HuH-7.5 (cell line): ENCODE results near the gene SYTL3.
"Not testable (repeated sequence)": the region's sequence is repeated elsewhere in the genome, so short reads cannot be mapped to it uniquely, and the experiment has no call there.

Experiments used
- DNase-seq: peaks from one replicate; pipeline ENCODE4 v3.0.0; 2011; ENCODE audit warnings: low spot score

Gene SYTL3

GRCh38 chr6:158773581-158774449 is 124.0 kb downstream of the SYTL3 start:
- DNase-seq: no peak

- DNase-seq: no peak
These were observed 125.0 kb downstream of the SYTL3 start for GRCh38 chr6:158774717-158775449.

GRCh38 chr6:158775832-158776231 is 126.0 kb downstream of the SYTL3 start:
- no peak for DNase-seq

GRCh38 chr6:158776737-158777136 is 126.9 kb downstream of the SYTL3 start:
- no peak for DNase-seq

- no peak for DNase-seq
These were observed 127.7 kb downstream of the SYTL3 start for GRCh38 chr6:158777510-158777909.

- DNase-seq: no peak
These were observed 128.2 kb downstream of the SYTL3 start for GRCh38 chr6:158778005-158778527.

- DNase-seq: no peak
These were observed 130.5 kb downstream of the SYTL3 start for GRCh38 chr6:158780246-158780884.

- no peak for DNase-seq
These were observed 131.3 kb downstream of the SYTL3 start for GRCh38 chr6:158780988-158781691.

- no peak for DNase-seq
These were observed 132.0 kb downstream of the SYTL3 start for GRCh38 chr6:158781692-158782373.

- DNase-seq: no peak
These were observed 132.7 kb downstream of the SYTL3 start for GRCh38 chr6:158782432-158783166.

GRCh38 chr6:158783167-158783450 is 133.3 kb downstream of the SYTL3 start:
- DNase-seq: no peak

- no peak for DNase-seq
These were observed 134.0 kb downstream of the SYTL3 start for GRCh38 chr6:158783851-158784250.

GRCh38 chr6:158784505-158784904 is 134.7 kb downstream of the SYTL3 start:
- DNase-seq: no peak

GRCh38 chr6:158785036-158785435 is 135.2 kb downstream of the SYTL3 start:
- no peak for DNase-seq

GRCh38 chr6:158786645-158787304 is 136.9 kb downstream of the SYTL3 start:
- no peak for DNase-seq

- DNase-seq: no peak
These were observed 137.5 kb downstream of the SYTL3 start for GRCh38 chr6:158787395-158787794.

- no peak for DNase-seq
These were observed 139.5 kb downstream of the SYTL3 start for GRCh38 chr6:158789115-158789917.

- no peak for DNase-seq
These were observed 141.5 kb downstream of the SYTL3 start for GRCh38 chr6:158791274-158791855.

GRCh38 chr6:158792505-158792904 is 142.7 kb downstream of the SYTL3 start:
- DNase-seq: not testable (repeated sequence)
